Measurements from ENCODE around the gene SLC23A2. TPM values are rescaled to one million over a fixed set of nuclear protein-coding genes. Genes with fewer than 3 reads are reported as not detected.
"Not testable (repeated sequence)": the region's sequence is repeated elsewhere in the genome, so short reads cannot be mapped to it uniquely, and the experiment has no call there.

SLC23A2 gene
- total RNA-seq, 2 experiments from 2014 or later: 16.0 to 16.2 TPM

- CTCF ChIA-PET: interaction anchor here (0.7 to 1.3 kb wide), 4 partner anchors 15 to 428 kb away, joined by 3 to 4 read pairs (median 4); no protein-coding TSS in a partner anchor
- no peak for TF ChIP-seq CTCF (IDR thresholded peaks at IDR 0.05)
- DNase-seq (no peak), ATAC-seq (no peak)
- Mint-ChIP-seq H3K4me1 (ENCODE audit: low read depth) (peaks cover 9% of the 10 kb centered on the region), H3K4me3 (no peak overlapping the region), H3K27ac (no peak overlapping the region), H3K9me3 (no peaks in the 10 kb centered on the region), H3K27me3 (no peaks in the 10 kb centered on the region), H3K36me3 (ENCODE audit: low read depth) (no peaks in the 10 kb centered on the region)
- POLR2A ChIA-PET: interaction anchor here (0.6 kb wide), 1 partner anchor 78 kb away, joined by 3 read pairs; no protein-coding TSS in a partner anchor
- intact Hi-C loops (cut with micrococcal nuclease): no loop called here
These were observed 40.1 kb upstream of the SLC23A2 start for GRCh38 chr20:5041433-5041832.

- no peak for DNase-seq
- no peaks in the 10 kb centered on the region for H3K9me3 Mint-ChIP-seq
- ATAC-seq: no peak
- POLR2A ChIA-PET: interaction anchor here (1.0 kb wide), 1 partner anchor 10 kb away, joined by 3 read pairs; no protein-coding TSS in a partner anchor
- no peaks in the 10 kb centered on the region for H3K27me3 Mint-ChIP-seq
- H3K27ac Mint-ChIP-seq: no peak overlapping the region
- intact Hi-C loops (cut with micrococcal nuclease): no loop called here
- CTCF ChIA-PET: interaction anchor here (1.1 to 1.8 kb wide), 2 partner anchors 15 to 16 kb away, joined by 3 to 7 read pairs; no protein-coding TSS in a partner anchor
- TF ChIP-seq CTCF (IDR thresholded peaks at IDR 0.05): no peak
- no peak overlapping the region for H3K4me3 Mint-ChIP-seq
- H3K4me1 Mint-ChIP-seq (ENCODE audit: low read depth): peaks cover 9% of the 10 kb centered on the region
- no peaks in the 10 kb centered on the region for H3K36me3 Mint-ChIP-seq (ENCODE audit: low read depth)
These were observed 39.0 kb upstream of the SLC23A2 start for GRCh38 chr20:5040345-5040744.

- Mint-ChIP-seq H3K4me3 (no peak overlapping the region), H3K27me3 (no peaks in the 10 kb centered on the region), H3K9me3 (no peaks in the 10 kb centered on the region), H3K27ac (no peak overlapping the region), H3K4me1 (ENCODE audit: low read depth) (peaks cover 9% of the 10 kb centered on the region), H3K36me3 (ENCODE audit: low read depth) (no peaks in the 10 kb centered on the region)
- ATAC-seq (no peak), DNase-seq (no peak)
- intact Hi-C loops (cut with micrococcal nuclease): no loop called here
- CTCF ChIA-PET: interaction anchor here (0.8 to 1.8 kb wide), 3 partner anchors 9 to 17 kb away, joined by 3 to 7 read pairs (median 3); no protein-coding TSS in a partner anchor
- TF ChIP-seq CTCF (IDR thresholded peaks at IDR 0.05): no peak
- POLR2A ChIA-PET: interaction anchor here (1.0 to 2.0 kb wide), 2 partner anchors 11 to 17 kb away, joined by 3 to 6 read pairs; no protein-coding TSS in a partner anchor
These were observed 38.6 kb upstream of the SLC23A2 start for GRCh38 chr20:5039889-5040288.

DNA sequence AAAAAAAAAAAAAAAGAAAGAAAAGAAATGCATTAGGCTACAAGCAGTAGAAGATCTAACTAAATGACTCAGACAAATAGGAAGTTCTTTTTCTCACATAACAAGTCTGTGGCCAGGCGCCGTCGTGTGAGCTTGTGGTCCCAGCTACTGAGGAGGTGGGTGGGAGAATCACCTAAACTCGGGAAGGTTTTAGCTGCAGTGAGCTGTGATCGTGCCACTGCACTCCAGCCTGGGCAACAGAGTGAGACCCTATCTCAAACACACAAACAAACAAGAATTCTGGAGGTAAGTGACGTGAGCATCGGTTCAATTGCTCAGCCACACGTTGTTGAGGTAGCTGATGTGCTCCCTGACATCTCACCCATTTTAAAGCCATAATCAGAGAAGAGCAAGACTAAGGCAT is 37.9 kb upstream of the SLC23A2 start:
- ChIA-PET CTCF (interaction anchor here (0.8 to 1.8 kb wide), 4 partner anchors 10 to 62 kb away, joined by 3 to 7 read pairs (median 4); no protein-coding TSS in a partner anchor), POLR2A (interaction anchor here (0.6 to 2.0 kb wide), 3 partner anchors 18 to 804 kb away, joined by 3 to 6 read pairs (median 3); no protein-coding TSS in a partner anchor)
- no peaks in the 10 kb centered on the region for H3K27me3 Mint-ChIP-seq
- DNase-seq: peak; percentile 85
- intact Hi-C loops (cut with micrococcal nuclease): no loop called here
- no peak overlapping the region for H3K27ac Mint-ChIP-seq
- H3K4me1 Mint-ChIP-seq (ENCODE audit: low read depth): peaks cover 9% of the 10 kb centered on the region
- TF ChIP-seq CTCF (IDR thresholded peaks at IDR 0.05): no peak
- H3K9me3 Mint-ChIP-seq: no peaks in the 10 kb centered on the region
- H3K4me3 Mint-ChIP-seq: no peak overlapping the region
- peak; percentile 90 for ATAC-seq
- H3K36me3 Mint-ChIP-seq (ENCODE audit: low read depth): no peaks in the 10 kb centered on the region

DNA sequence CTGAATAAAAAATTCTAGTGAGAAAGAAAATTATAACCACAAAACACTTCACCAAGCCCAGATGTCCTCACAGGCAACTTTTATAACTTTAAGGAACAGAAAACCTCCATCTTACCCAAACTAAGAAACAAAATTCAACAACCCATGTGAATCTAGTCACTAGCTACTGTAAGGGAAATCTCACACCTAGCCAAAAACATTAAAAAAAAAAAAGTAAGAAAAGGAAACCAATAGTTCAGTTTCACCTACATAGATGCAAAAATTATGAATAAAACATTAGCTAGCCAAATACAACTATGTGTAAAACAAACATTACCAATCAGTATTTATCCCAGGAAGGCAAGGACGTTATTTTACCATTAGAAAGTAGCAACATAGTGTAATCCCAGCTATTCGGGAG is 35.5 kb upstream of the SLC23A2 start:
- Mint-ChIP-seq H3K9me3 (no peaks in the 10 kb centered on the region), H3K4me3 (no peak overlapping the region), H3K36me3 (ENCODE audit: low read depth) (no peaks in the 10 kb centered on the region), H3K27me3 (no peaks in the 10 kb centered on the region), H3K27ac (no peak overlapping the region), H3K4me1 (ENCODE audit: low read depth) (peaks cover 9% of the 10 kb centered on the region)
- ChIA-PET POLR2A (no interaction called here), CTCF (interaction anchor here (1.2 to 2.1 kb wide), 2 partner anchors 20 to 64 kb away, joined by 5 read pairs; no protein-coding TSS in a partner anchor)
- ATAC-seq (no peak), DNase-seq (no peak)
- TF ChIP-seq CTCF (IDR thresholded peaks at IDR 0.05): no peak
- intact Hi-C loops (cut with micrococcal nuclease): no loop called here

DNA sequence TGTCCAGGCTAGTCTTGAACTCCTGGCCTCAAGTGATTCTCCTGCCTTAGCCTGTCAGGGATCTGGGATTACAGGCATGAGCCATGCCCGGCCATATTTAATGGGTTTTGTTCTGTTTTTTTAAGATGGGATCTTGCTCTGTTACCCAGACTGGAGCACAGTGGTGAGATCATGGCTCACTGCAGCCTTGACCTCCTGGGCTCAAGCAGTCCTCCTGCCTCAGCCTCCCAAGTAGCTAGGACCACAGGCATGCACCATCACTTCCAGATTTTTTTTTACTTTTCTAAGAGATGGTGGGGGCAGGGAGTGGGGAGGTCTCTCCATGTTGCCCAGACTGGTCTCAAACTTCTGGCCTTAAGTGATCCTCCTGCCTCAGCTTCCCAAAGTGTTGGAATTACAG is 34.2 kb upstream of the SLC23A2 start:
- POLR2A ChIA-PET; H3K4me3 Mint-ChIP-seq; H3K27me3 Mint-ChIP-seq; H3K36me3 Mint-ChIP-seq (ENCODE audit: low read depth); ATAC-seq; H3K27ac Mint-ChIP-seq; H3K4me1 Mint-ChIP-seq (ENCODE audit: low read depth); intact Hi-C loops (cut with micrococcal nuclease); CTCF ChIA-PET; DNase-seq; H3K9me3 Mint-ChIP-seq: not testable (repeated sequence)
